ENCODE data around the gene DNM3. TPM values are rescaled to one million over a fixed set of nuclear protein-coding genes. Genes with fewer than 3 reads are reported as not detected.

DNM3 gene
- total RNA-seq, 4 donors from 2014 or later, result 2.7 to 3.3 TPM; not detected in 2

DNA sequence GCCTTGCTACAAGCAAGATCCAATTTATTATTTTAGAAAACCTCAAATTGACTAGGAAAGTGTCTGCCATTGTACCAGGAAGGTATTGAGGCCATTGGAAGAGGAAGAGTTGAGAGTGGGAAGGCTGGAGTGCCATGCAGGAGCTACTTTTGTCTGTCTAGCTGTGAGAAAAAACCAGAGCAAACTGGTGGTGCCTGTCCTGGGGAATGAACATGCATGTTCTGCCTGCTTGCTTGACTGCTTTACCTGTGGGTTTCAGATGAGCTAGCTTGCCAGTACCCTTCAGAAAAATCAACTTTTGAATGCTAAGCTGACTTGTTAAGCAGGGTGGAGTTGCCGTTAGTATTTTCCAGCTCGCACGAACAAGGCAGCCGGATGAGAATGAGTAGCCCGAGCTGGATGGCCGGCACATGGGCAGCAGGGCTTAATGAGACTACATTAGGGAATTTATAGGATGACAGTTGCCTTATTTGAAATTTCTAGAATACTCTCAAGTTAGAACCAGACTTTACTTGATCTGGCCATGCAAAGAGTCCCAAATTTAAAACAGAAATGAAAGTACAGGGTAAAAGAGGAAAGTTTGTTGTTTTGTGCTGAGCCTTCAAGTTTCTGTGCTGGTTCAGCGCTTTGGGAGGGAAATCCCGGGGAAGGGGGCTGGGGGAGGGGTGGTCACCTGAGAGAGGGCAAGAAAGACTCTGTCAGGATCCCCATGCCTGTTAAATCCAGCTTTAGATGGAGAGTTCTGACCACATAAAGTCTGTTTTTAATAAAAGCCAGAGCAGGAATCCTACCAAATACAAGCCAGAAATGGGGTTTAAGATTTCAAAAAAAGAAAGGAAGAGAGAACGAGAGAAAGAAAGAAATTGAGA lies 549.6 kb downstream of the DNM3 start:
- intact Hi-C loops (cut with DNase I; ENCODE audit: low total_unique reads) (no loop called here), in situ Hi-C loops (cut with MboI; ENCODE audit: low pct_ligation_motif_present in 1 of 4, low pct_unique_long_range_greater_than_20kb in 1 of 4, low sequenced_read_pairs in 3 of 4) (loop anchor here in 1 of 4 donors (25.0 kb wide), 1 partner anchor 204 kb away; no protein-coding TSS in a partner anchor)
- WGBS, 2 donors (ENCODE audit: low coverage in 1 of 2), result 57 to 61% methylated on average over 5 to 9 of the region's 9 CpGs
- H3K36me3 ChIP-seq, result no peaks in the 10 kb centered on the region
- no peaks in the 10 kb centered on the region for H3K27me3 ChIP-seq
- H3K9me3 ChIP-seq, result no peaks in the 10 kb centered on the region
- peaks cover 11 to 38% (median 17%) of the 10 kb centered on the region in 4 donors for H3K4me1 ChIP-seq
- peak overlapping the region; percentile 23 to 58 (median 40) for H3K27ac ChIP-seq
- H3K4me3 ChIP-seq, result no peak overlapping the region
- TF ChIP-seq, protein P1, sequence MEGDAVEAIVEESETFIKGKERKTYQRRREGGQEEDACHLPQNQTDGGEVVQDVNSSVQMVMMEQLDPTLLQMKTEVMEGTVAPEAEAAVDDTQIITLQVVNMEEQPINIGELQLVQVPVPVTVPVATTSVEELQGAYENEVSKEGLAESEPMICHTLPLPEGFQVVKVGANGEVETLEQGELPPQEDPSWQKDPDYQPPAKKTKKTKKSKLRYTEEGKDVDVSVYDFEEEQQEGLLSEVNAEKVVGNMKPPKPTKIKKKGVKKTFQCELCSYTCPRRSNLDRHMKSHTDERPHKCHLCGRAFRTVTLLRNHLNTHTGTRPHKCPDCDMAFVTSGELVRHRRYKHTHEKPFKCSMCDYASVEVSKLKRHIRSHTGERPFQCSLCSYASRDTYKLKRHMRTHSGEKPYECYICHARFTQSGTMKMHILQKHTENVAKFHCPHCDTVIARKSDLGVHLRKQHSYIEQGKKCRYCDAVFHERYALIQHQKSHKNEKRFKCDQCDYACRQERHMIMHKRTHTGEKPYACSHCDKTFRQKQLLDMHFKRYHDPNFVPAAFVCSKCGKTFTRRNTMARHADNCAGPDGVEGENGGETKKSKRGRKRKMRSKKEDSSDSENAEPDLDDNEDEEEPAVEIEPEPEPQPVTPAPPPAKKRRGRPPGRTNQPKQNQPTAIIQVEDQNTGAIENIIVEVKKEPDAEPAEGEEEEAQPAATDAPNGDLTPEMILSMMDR (IDR thresholded peaks at IDR 0.05), result no peak
- TF ChIP-seq POLR2A (IDR thresholded peaks at IDR 0.05) (no peak), EP300 (IDR thresholded peaks at IDR 0.05; ENCODE audit: low read depth) (no peak), POLR2AphosphoS5 (IDR thresholded peaks at IDR 0.05) (no peak)
- peak; percentile 26 for DNase-seq

DNA sequence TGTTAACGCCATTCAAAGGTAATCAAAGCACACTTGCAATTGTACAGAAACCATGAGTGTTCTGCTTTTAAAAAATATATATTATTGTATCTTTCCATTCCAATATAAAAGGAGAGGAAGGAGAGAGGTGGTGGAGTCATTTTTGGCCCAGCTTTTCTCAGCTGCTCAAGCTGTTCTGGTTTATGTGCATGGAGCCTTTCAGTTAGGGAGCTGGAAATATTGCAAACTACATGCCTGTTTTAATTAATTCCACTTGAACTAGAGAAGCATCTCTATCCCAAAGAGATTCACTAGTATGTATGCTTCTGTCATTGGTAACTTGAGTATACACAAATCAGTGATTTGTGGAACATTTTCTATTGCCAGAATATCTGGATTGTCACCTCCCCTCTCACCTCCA lies 550.7 kb downstream of the DNM3 start:
- Histone ChIP-seq H3K36me3 (no peaks in the 10 kb centered on the region), H3K27me3 (no peaks in the 10 kb centered on the region), H3K4me1 (peaks cover 11 to 39% (median 17%) of the 10 kb centered on the region in 4 donors), H3K27ac (peak overlapping the region; percentile 16 to 58 (median 23)), H3K4me3 (no peak overlapping the region), H3K9me3 (no peaks in the 10 kb centered on the region)
- DNase-seq, result no peak
- intact Hi-C loops (cut with DNase I; ENCODE audit: low total_unique reads) (no loop called here), in situ Hi-C loops (cut with MboI; ENCODE audit: low pct_ligation_motif_present in 1 of 4, low pct_unique_long_range_greater_than_20kb in 1 of 4, low sequenced_read_pairs in 3 of 4) (loop anchor here in 1 of 4 donors (25.0 kb wide), 1 partner anchor 205 kb away; no protein-coding TSS in a partner anchor)
- WGBS, 2 donors (ENCODE audit: low coverage in 1 of 2), result 92 to 100% methylated on average over 1 of the region's 1 CpG
- TF ChIP-seq EP300 (IDR thresholded peaks at IDR 0.05; ENCODE audit: low read depth) (no peak), POLR2AphosphoS5 (IDR thresholded peaks at IDR 0.05) (no peak), POLR2A (IDR thresholded peaks at IDR 0.05) (no peak)
- TF ChIP-seq, protein P1 (IDR thresholded peaks at IDR 0.05), result no peak

DNA sequence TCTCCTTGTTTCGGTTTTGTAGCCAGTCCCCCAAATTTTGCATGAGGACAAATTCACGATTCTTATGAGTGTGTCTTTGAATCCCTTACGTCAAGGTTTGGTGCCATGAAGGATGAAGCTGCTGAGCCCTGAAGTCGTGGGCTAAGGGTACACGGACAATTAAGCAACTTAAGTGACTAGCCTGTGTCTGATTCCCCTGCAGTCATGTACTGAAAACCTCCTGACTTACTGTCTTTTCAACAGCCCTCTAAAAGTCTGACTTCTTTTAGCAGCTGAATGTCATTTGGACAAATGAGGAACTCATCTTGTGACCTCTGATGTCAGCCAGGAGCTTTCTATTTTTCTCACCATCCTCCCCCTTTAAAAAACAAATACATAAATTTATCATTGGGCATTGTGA lies 552.1 kb downstream of the DNM3 start:
- intact Hi-C loops (cut with DNase I; ENCODE audit: low total_unique reads) (no loop called here), in situ Hi-C loops (cut with MboI; ENCODE audit: low pct_ligation_motif_present in 1 of 4, low pct_unique_long_range_greater_than_20kb in 1 of 4, low sequenced_read_pairs in 3 of 4) (loop anchor here in 1 of 4 donors (25.0 kb wide), 1 partner anchor 206 kb away; no protein-coding TSS in a partner anchor)
- TF ChIP-seq EP300 (IDR thresholded peaks at IDR 0.05; ENCODE audit: low read depth), result no peak
- TF ChIP-seq, protein P1 (IDR thresholded peaks at IDR 0.05), result no peak
- TF ChIP-seq POLR2AphosphoS5 (IDR thresholded peaks at IDR 0.05), result no peak
- no peak for TF ChIP-seq POLR2A (IDR thresholded peaks at IDR 0.05)
- DNase-seq, result no peak
- H3K27ac ChIP-seq, result peak overlapping the region; percentile 64 to 78 (median 71)
- H3K36me3 ChIP-seq, result no peaks in the 10 kb centered on the region
- no peaks in the 10 kb centered on the region for H3K9me3 ChIP-seq
- no peaks in the 10 kb centered on the region for H3K27me3 ChIP-seq
- no peak overlapping the region for H3K4me3 ChIP-seq
- 60 to 89% methylated on average over 5 of the region's 5 CpGs for WGBS, 2 donors (ENCODE audit: low coverage in 1 of 2)
- peaks cover 14 to 53% (median 26%) of the 10 kb centered on the region in 4 donors for H3K4me1 ChIP-seq

DNA sequence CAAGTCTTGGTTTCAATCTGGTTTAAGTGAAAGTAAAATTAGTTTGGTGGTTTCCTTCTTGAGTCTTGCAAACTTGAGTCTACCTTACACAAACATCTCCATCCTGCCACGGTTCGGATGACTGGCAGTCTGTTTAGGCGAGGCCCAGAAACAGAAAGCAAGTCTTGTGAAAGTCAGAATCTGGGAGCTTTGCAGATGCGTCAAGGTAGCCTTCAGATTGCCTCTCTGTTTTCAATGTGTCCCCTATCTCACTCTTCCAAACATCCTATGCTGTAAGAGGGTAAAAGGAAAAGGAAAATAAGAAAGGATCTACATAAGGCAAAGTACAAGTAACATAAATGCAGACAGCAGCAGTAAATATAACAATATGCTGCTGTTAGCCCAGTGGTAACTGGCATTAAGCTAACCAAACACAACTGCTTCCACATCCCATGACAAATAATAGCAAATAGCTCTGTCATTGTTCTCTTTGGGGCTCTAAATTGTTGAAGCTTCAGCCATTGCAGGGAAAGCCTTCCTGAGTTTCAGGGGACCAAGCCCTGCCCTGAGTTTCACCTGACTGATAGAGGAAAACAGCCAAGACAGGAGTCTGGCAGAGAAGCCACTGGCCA lies 552.9 kb downstream of the DNM3 start:
- Histone ChIP-seq H3K9me3 (no peaks in the 10 kb centered on the region), H3K4me3 (peak overlapping the region in 1 of 4 donors; percentile 19), H3K4me1 (peaks cover 14 to 62% (median 32%) of the 10 kb centered on the region in 4 donors), H3K36me3 (no peaks in the 10 kb centered on the region), H3K27ac (peak overlapping the region; percentile 64 to 78 (median 71)), H3K27me3 (no peaks in the 10 kb centered on the region)
- intact Hi-C loops (cut with DNase I; ENCODE audit: low total_unique reads), result no loop called here
- TF ChIP-seq EP300 (IDR thresholded peaks at IDR 0.05; ENCODE audit: low read depth), result no peak
- peak in 2 of 3 donors; percentile 7 to 19 for TF ChIP-seq POLR2AphosphoS5 (IDR thresholded peaks at IDR 0.05)
- in situ Hi-C loops (cut with MboI; ENCODE audit: low pct_ligation_motif_present in 1 of 4, low pct_unique_long_range_greater_than_20kb in 1 of 4, low sequenced_read_pairs in 3 of 4), result loop anchor here in 1 of 4 donors (25.0 kb wide), 1 partner anchor 207 kb away; no protein-coding TSS in a partner anchor
- peak; percentile 52 for DNase-seq
- 14 to 17% methylated on average over 4 of the region's 4 CpGs for WGBS, 2 donors (ENCODE audit: low coverage in 1 of 2)
